GM21526 (cell line): ENCODE data around the gene KRTAP5-9.
"Not testable (repeated sequence)": the region's sequence is repeated elsewhere in the genome, so short reads cannot be mapped to it uniquely, and the experiment has no call there.

Experiments
- ATAC-seq: cut with Tn5 transposase; IDR thresholded peaks from one replicate; pipeline ENCODE4 v1.9.1; 2021; ENCODE audit warnings: moderate library complexity; ENCODE audit not compliant: unreplicated experiment, low FRiP score

Gene KRTAP5-9

DNA sequence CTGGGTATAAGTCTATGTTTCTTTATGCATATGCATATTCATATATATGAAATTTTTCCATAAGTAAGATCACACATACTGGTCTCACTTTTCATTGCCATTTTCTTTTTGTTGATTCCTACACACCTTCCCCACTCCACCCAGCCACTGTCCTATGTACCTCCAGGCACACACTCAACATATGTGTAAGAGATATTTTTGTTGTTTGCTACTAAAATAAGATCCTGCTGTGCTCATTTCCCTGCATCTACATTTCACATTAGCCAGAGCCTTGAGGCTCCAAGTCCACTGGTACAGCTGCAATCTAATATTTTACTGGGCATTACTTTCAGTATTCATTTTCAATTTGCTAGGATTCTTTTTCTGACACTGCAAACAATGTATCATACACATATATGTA is 9.0 kb downstream of the KRTAP5-9 start:
- no peak for ATAC-seq

DNA sequence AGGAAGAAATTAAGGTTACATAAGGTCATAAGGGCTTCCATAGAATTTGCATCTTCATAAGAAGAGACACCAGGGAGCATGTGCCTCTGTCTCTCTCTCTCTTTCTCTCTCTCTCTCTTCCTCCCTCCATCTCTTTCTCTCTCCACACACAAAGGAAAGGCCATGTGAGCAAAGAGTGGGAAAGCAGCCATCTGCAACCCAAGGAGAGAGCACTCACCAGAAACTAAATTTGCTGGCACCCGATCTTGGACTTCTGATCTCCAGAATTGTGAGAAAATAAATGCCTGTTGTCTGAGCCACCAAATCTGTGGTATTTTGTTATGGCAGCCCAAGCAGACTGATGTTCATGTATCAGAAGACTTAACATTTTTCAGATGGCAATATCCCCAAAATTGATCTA is 10.8 kb downstream of the KRTAP5-9 start:
- no peak for ATAC-seq

DNA sequence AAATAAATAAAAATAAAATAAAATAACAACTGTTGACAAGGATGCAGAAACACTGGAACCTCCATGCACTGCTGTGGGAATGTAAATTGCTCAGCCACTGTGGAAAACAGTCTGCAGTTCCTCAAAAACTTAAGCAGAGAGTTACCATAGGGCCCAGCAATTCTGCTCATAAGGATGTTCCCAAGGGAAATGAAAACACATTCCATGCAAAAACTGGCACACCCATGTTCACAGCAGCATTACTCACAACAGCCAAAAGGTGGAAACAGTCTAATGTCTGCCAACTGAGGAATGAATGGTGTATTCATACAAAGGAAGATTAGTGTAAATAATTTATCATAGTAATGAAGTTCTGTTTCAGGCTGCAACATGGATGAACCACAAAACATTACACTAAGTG is 13.9 kb downstream of the KRTAP5-9 start:
- no peak for ATAC-seq

DNA sequence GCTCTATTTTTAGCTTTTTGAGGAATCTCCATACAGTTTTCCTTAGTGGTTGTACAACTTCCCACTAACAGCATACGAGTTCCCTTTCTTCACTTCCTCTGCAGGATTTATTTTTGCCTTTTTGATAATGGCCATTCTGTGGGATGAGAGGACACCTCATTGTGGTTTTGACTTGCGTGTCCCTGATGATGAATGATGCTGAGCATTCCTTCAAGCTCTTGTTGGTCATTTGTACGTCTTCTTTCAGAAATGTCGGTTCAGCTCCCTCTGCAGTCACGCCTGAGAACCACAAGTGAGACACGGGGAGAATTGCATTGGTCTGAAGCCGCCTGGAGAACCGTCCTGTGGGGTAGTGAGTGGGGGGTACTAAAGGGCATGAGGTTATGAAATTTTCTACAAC is 15.2 kb downstream of the KRTAP5-9 start:
- no peak for ATAC-seq

DNA sequence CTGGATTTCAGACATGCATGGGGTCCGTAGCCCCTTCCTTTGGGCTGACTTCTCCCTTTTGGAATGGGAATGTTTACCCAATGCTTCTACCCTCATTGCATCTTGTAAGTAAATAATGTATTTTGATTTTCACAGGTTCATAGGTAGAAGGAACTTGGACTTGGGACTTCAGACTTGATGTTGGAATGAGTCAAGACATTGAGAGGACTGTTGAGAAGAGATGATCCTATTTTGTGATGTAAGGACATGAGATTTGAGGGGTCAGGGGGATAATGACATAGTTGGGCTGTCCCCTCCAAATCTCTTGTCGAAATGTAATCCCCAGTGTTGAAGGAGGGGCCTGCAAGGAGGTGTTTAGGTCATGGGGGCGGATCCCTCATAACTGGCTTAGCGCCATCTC is 16.2 kb downstream of the KRTAP5-9 start:
- no peak for ATAC-seq

DNA sequence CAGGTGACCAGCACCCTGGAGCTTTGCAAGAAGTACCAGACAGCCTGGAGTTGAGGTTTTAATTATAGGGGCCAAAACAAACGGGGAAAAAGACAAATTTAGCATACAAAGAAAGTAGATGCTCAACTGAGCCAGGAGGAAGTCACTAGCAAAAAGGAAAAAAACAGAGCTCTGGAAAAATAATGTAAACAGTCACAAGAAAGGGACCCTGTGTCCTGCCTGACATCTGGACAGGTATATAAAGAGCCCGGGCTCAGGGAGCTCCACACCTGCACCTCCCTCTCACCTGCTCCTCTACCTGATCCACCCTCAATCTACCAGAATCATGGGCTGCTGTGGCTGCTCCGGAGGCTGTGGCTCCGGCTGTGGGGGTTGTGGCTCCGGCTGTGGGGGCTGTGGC is 17.0 kb downstream of the KRTAP5-9 start, which contains the start of gene KRTAP5-10:
TSS of gene KRTAP5-10 (plus strand) at position 301 of the 400 bp plus-strand sequence. CDS start at position 326, 25 bp downstream.
- ATAC-seq, result no peak

DNA sequence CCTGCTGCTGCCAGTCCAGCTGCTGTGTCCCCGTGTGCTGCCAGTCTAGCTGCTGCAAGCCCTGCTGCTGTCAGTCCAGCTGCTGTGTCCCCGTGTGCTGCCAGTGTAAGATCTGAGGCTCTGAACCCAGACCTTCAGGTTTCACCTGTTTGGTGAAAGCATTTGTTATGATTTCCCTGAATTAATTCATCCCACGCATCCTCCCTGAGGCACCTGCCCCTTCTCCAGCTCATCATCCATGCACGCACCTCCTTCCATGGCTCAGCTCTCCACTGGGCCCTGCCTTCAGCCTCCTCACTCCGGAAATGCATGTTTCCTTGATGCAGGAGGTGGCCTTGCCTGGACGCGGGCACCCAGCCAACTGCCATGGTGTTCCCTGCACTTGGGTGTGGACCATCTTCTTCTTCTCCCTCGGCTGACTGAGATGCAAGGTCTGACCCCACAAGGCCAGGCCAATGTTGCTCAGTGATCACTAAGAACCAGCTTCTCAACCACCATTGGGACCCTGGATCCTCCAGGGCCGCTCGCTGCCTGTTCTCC is 17.9 kb downstream of the KRTAP5-9 start:
- no peak for ATAC-seq

DNA sequence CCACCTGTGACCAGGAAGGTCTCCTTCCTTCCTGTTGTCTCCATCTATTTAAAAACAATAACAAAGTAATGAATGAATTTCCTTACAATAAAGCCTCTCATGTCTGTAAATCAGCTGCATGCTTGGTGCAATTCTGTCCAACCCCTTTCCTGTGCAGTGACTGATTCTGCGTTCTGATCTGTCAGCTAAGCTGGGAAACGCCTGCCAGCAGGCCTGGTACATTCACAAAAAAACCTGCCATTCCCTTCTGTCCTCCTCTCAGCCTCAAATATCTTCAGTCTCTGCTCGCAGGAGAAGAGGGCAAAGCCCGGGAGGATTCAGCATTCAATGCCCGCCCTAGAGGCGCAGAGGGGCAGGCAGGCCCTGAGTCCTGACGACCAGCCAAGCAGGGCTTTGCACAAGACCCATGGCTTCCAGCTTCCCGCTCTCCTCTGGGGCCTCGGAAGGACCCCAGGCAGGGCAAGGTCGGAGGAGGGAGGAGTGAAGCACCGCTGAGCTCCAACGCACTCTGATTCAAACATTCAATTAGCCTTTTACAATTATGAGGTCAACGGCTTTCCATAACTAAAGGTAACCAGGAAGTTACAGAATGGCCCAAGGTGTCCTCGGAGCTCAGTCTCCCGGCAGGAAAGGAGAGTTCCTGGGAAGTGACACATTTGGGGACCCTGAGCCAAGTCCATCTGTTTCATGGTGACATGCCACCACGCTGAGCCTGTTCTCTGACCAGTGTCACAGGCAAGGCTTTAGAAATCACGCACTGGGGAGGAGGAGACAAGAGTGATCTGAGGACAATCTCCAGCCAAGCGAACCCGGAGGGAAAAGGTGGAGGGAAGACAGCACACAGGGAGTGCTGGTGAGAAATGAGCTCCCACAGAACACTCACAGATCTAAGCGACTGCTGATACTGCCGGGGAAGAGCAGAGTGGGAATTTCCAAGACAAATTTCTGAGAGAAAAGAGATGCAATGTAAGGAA is 18.7 kb downstream of the KRTAP5-9 start:
- ATAC-seq, result not testable (repeated sequence)

DNA sequence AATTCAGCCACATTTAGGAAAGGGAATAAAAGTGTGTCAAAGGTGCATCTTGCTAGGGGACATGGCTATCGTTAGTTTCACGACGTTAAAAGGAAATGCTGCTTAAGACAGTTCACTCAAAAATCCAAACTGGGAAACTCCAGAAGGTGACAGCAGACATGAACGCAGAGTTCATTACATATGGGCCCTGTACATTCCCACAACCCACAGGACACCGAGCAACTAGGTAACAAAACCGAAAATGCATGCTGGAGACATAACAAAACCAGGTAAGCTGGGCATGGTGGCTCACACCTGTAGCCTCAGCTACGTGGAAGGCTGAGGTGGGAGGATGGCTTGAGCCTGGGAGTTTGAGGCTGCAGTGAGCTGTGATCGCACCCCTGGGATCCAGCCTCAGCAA is 19.4 kb downstream of the KRTAP5-9 start:
- ATAC-seq, result not testable (repeated sequence)

DNA sequence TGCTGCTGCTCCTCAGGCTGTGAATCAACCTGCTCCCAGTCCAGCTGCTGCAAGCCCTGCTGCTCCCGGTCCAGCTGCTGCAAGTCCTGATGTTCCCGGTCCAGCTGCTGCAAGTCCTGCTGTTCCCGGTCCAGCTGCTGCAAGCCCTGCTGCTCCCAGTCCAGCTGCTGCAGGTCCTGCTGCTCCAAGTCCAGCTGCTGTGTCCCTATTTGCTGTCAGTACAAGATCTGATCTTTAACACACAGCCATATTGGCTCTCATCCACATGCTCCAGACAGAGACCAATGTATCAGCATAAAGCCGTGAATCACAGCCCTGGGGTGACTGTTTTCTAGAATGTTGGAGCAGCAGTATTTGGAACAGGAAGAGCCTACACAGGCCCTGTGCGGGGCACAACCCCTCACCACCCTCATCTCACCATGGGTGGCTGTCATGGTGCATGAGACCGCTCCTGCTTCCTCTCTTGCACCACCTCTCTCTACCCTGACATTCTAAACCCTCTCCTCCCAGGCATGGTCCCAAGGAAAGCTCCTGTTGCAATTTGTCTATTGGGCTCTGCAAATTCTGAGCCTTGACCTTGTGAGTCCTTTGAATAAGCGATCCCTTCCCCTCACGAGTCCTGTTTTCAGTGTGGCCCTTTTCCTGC is 20.6 kb downstream of the KRTAP5-9 start:
- no peak for ATAC-seq

DNA sequence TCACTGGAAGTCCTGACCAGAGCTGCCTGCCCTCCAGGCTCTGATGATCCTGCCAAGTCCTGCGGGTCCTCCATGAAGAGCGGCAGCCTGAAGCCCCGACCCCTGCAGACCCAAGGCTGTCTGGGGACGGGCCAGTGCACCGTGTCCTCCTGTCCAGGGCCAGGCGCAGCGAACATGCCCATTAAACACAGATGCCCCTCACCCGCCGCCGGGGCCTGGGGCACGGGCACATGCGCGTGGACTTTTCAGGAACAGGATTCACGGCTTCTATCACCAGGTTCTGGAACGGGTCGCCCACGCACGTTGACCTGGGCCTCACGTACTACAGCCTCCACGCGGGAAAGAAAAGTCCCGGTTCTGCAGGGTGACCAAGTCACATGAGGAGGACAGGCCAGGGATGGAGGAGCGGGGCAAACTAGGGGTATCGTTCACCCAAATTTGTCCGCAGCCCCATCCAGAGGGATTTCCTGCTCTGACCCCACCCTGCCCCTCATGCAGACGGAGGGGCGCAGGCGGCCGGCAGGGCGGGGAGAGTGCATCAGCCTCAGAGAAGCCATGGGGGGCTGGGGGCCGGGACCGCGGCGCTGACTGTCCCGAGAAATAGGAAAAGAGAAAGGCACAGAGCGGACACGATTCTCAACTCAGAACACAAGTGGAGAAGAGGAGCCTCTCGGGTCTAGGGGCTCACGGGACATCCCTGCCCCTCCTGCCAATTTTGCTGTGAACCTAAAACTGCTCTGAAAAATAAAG is 23.1 kb downstream of the KRTAP5-9 start:
- ATAC-seq, result not testable (repeated sequence)

DNA sequence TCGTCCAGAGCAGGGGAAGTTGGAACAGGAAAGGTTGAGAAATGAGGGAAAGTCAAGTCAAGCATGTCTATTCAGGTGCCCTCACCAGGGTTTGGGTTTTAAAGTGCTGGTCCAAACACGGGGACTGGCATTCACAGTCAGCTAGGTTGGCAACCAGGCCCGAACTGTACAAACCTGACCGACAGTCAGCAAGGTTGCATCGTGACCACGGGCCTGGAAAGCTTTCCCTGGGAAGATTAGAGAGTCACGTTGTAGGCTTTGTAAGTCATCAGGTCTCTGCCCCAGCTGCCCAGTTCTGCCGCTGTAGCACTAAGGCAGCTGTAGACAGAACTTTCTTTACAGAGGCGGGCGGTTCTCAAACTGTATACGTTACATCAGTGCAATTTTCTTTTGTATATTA is 24.6 kb downstream of the KRTAP5-9 start:
- ATAC-seq, result no peak

DNA sequence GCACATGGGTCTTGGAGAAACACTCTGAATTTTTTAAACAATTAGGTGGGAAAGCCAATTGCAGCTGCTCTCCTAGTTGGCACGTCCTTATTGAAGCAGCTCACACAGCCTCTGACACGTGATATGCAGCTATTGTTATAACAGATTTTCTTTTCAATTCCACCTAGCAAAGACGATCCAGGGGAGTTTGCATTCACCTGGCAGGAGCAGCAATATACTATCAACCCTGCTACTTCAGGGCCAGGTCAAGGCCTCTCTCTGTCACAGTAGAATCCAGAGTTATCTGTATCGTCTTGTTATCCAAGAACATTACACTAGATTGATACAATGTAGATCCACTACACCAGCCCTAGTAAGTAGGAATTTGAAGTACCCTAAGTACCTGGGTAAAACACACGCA is 26.2 kb downstream of the KRTAP5-9 start:
- no peak for ATAC-seq

DNA sequence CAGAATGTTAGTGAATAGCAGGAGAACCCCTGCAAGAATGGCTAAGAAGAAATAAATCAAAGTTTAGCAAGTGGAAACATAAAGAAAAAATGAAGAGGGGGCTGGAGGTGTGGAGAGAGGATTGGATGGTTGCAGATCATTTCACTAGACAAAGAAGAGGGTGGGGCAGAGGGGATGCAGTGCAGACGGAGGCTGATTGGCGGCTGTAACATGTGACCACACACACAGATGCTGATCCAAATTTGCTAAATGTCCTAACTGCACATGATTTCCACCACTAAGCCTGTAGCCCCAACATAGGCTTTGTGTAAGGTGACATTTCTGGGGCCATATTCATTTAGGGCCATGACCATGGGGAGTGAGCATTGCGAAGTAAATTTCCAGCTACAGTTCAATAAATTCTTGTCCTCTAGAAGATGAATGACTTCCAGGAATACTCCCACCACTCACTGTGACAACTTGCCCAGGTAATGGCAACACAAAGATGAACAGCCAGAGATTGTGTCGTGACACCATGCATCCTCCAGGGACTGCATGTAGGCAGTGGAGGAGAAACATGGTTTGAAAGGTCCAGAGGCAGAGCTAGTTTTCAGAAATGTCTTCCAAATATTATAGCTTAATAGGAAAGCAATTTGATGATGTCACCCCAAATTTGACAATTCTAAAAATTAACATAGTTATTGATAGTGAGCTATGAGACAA is 27.7 kb downstream of the KRTAP5-9 start:
- no peak for ATAC-seq

DNA sequence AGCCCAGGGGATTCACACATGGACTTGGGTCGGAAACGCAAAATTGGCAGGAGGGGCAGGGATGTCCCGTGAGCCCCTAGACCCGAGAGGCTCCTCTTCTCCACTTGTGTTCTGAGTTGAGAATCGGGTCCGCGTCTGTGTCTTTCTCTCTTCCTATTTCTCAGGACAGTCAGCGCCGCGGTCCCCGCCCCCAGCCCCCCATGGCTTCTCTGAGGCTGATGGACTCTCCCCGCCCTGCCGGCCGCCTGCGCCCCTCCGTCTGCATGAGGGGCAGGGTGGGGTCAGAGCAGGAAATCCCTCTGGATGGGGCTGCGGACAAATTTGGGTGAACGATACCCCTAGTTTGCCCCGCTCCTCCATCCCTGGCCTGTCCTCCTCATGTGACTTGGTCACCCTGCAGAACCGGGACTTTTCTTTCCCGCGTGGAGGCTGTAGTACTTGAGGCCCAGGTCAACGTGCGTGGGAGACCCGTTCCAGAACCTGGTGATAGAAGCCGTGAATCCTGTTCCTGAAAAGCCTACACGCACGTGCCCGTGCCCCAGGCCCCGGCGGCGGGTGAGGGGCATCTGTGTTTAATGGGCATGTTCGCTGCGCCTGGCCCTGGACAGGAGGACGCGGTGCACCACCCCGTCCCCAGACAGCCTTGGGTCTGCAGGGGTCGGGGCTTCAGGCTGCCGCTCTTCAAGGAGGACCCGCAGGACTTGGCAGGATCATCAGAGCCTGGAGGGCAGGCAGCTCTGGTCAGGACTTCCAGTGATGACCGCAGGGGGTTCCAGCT is 28.7 kb downstream of the KRTAP5-9 start:
- not testable (repeated sequence) for ATAC-seq

DNA sequence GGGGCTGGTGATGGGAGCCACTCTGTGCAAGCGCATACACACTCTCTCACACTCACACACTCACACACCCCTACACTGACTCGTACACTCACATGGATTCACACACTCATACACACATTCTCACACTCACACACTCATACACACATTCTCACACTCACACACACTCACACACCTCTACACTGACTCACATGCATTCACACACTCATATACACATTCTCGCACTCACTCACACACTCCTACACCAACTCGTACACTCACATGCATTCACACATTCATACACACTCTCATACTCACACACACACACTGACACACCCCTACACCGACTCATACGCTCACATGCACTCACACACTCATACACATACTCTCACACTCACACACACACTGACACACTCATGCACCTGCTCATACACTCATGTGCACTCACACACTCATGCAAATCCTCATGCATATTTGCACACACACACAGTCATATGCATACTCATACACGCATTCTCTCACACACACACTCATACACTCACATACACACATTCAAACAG is 29.3 kb downstream of the KRTAP5-9 start:
- ATAC-seq, result no peak

DNA sequence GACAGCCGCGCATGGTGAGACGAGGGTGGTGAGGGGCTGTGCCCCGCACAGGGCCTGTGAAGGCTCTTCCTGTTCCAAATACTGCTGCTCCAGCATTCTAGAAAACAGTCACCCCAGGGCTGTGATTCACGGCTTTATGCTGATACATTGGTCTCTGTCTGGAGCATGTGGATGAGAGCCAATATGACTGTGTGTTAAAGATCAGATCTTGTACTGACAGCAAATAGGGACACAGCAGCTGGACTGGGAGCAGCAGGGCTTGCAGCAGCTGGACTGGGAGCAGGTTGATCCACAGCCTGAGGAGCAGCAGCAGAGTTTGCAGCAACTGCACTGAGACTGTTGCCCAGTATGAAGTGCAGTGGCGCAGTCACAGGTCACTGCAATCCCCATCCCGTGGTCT is 31.3 kb downstream of the KRTAP5-9 start:
- ATAC-seq, result not testable (repeated sequence)

DNA sequence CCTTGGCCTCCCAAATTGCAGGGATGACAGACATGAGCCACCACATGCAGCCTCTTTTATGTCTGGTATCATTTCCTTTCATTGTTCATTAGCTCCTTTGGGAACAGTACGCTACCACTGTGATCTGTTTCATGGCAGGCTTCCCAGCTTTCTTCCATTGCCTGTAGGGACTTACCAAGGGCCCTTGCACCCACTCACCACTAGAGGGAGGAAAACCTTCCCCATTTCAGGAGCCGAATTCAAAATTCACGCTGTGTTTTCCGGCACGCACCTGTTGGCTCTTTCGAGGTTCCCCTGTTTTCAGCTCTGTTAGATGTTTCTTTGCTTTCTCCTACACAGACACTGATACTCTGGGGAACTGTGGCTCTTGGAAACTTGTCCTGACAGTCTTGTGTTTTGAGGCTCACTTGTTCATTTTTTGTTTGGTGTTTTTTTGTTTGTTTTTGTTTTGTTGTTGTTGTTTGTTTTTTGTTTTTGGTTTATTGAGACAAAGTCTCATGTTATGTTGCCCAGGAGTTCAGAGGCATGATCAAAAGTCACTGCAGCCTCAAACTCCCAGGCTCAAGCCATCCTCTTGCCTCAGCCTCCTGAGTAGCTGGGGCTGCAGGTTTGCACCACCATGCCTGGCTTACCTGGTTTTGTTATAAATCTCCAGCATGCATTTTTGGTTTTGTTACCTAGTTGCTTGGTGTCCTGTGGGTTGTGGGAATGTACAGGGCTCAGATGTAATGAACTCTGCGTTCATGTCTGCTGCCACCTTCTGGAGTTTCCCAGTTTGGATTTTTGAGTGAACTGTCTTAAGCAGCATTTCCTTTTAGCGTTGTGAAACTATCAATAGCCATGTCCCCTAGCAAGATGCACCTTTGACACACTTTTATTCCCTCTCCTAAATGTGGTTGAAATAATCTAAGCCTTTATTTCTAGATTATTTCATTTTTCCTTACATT is 32.1 kb downstream of the KRTAP5-9 start:
- no peak for ATAC-seq
